HG03064 (cell line): ENCODE data around the gene CPS1.

ENCODE experiments used
- ATAC-seq: cut with Tn5 transposase; IDR thresholded peaks from one replicate; pipeline ENCODE4 v1.9.1; 2021; ENCODE audit warnings: low read depth; ENCODE audit not compliant: unreplicated experiment

CPS1 gene

GRCh38 chr2:210544831-210545230 is 11.6 kb upstream of the CPS1 start:
- no peak for ATAC-seq

GRCh38 chr2:210546424-210547208 is 9.8 kb upstream of the CPS1 start:
- ATAC-seq = no peak

GRCh38 chr2:210548031-210548430 is 8.4 kb upstream of the CPS1 start:
- ATAC-seq = no peak

GRCh38 chr2:210548878-210549384 is 7.5 kb upstream of the CPS1 start:
- no peak for ATAC-seq

GRCh38 chr2:210551001-210551400 is 5.4 kb upstream of the CPS1 start:
- no peak for ATAC-seq

- no peak for ATAC-seq
Measured at GRCh38 chr2:210553373-210553772, 3.0 kb upstream of the CPS1 start.

- ATAC-seq = no peak
Measured at GRCh38 chr2:210555555-210555954, 844 bp upstream of the CPS1 start.

GRCh38 chr2:210557721-210558120 is 1.3 kb downstream of the CPS1 start:
- ATAC-seq = no peak

GRCh38 chr2:210558708-210559107 is 2.3 kb downstream of the CPS1 start:
- ATAC-seq = no peak

- ATAC-seq = no peak
Measured at GRCh38 chr2:210559182-210559581, 2.8 kb downstream of the CPS1 start.

- ATAC-seq = no peak
Measured at GRCh38 chr2:210561475-210561874, 5.1 kb downstream of the CPS1 start.

GRCh38 chr2:210562091-210562490 is 5.7 kb downstream of the CPS1 start:
- ATAC-seq = no peak

- no peak for ATAC-seq
Measured at GRCh38 chr2:210562502-210563080, 6.2 kb downstream of the CPS1 start.

- no peak for ATAC-seq
Measured at GRCh38 chr2:210567279-210567678, 10.9 kb downstream of the CPS1 start.

GRCh38 chr2:210568108-210568507 is 11.7 kb downstream of the CPS1 start:
- no peak for ATAC-seq

GRCh38 chr2:210577263-210578071 is 21.1 kb downstream of the CPS1 start:
- ATAC-seq = peak; percentile 89

GRCh38 chr2:210584834-210585233 is 28.4 kb downstream of the CPS1 start:
- ATAC-seq = no peak

- no peak for ATAC-seq
Measured at GRCh38 chr2:210586381-210586780, 30.0 kb downstream of the CPS1 start.

- ATAC-seq = no peak
Measured at GRCh38 chr2:210591663-210592062, 35.3 kb downstream of the CPS1 start.

GRCh38 chr2:210592726-210593125 is 36.3 kb downstream of the CPS1 start:
- no peak for ATAC-seq

- no peak for ATAC-seq
Measured at GRCh38 chr2:210593166-210593565, 36.8 kb downstream of the CPS1 start.
